Activated CD8-positive, alpha-beta T cell treated with anti-CD3 and anti-CD28 coated beads for 36 hours (primary cell): ENCODE data around the gene EYA4. TPM values are rescaled to one million over a fixed set of nuclear protein-coding genes. Genes with fewer than 3 reads are reported as not detected.

Source experiments
- ATAC-seq: fragments of 200-7000 bp; cut with Tn5 transposase; one replicate; pipeline ENCODE4 v1.10.0; 2021; ENCODE audit warnings: mild to moderate bottlenecking, moderate library complexity
- CTCF ChIA-PET: fragments of 350-600 bp; sonication (Branson Sonifier 250); formaldehyde crosslinking; loops from one replicate; lab custom pipeline; 2021; ENCODE audit warnings: antibody characterized with exemption; lab: Charles Lee
- POLR2A ChIA-PET: fragments of 350-600 bp; sonication (Branson Sonifier 250); formaldehyde crosslinking; loops from one replicate; lab custom pipeline; 2021; ENCODE audit warnings: antibody characterized with exemption; lab: Charles Lee
- DNase-seq: peaks from one replicate; pipeline ENCODE4 v3.0.0-alpha.2; 2020
- H3K27ac Mint-ChIP-seq: one replicate; pipeline ENCODE4 v1.8.0; 2021; ENCODE audit warnings: mild to moderate bottlenecking, mixed read lengths
- H3K27me3 Mint-ChIP-seq: one replicate; pipeline ENCODE4 v1.8.0; 2021; ENCODE audit warnings: mixed read lengths
- H3K36me3 Mint-ChIP-seq: one replicate; pipeline ENCODE4 v1.8.0; 2021; ENCODE audit warnings: low read depth, mixed read lengths
- H3K4me1 Mint-ChIP-seq: one replicate; pipeline ENCODE4 v1.8.0; 2021; ENCODE audit warnings: low read depth, mixed read lengths
- H3K4me3 Mint-ChIP-seq: one replicate; pipeline ENCODE4 v1.8.0; 2021; ENCODE audit warnings: mild to moderate bottlenecking, moderate library complexity, mixed read lengths
- H3K9me3 Mint-ChIP-seq: one replicate; pipeline ENCODE4 v1.8.0; 2021; ENCODE audit warnings: mixed read lengths
- CTCF ChIP-seq: fragments of 200-600 bp; IDR thresholded peaks from one replicate; pipeline ENCODE4 v1.8.0; 2022; ENCODE audit warnings: antibody characterized with exemption, mild to moderate bottlenecking
- intact Hi-C: fragments of 100-400 bp; cut with micrococcal nuclease; formaldehyde crosslinking; loops from one replicate; pipeline ENCODE4 v1.10.0; 2022
- total RNA-seq, 2 experiments: library from RNA; stranded (reverse); gene quantifications; one replicate each; pipeline ENCODE4 v1.2.3, GENCODE V29; 2021

The EYA4 gene
- total RNA-seq, 2 experiments from 2014 or later: not detected

GRCh38 chr6:133411757-133412156 lies 170.6 kb downstream of the EYA4 start:
- intact Hi-C loops: no loop called here
- Mint-ChIP-seq H3K36me3 (no peaks in the 10 kb centered on the region), H3K27me3 (no peaks in the 10 kb centered on the region), H3K4me1 (no peaks in the 10 kb centered on the region), H3K4me3 (no peak overlapping the region), H3K9me3 (no peaks in the 10 kb centered on the region), H3K27ac (no peak overlapping the region)
- CTCF ChIA-PET: no interaction called here
- DNase-seq (no peak), ATAC-seq (no peak)
- TF ChIP-seq CTCF: no peak
- POLR2A ChIA-PET: no interaction called here

- H3K27me3 Mint-ChIP-seq: no peaks in the 10 kb centered on the region
- ChIA-PET POLR2A (no interaction called here), CTCF (no interaction called here)
- no peak for TF ChIP-seq CTCF
- no peaks in the 10 kb centered on the region for H3K9me3 Mint-ChIP-seq
- no peaks in the 10 kb centered on the region for H3K36me3 Mint-ChIP-seq
- intact Hi-C loops: no loop called here
- no peak overlapping the region for H3K27ac Mint-ChIP-seq
- ATAC-seq (no peak), DNase-seq (no peak)
- no peak overlapping the region for H3K4me3 Mint-ChIP-seq
- H3K4me1 Mint-ChIP-seq: no peaks in the 10 kb centered on the region
Measured at GRCh38 chr6:133415262-133415661, 174.1 kb downstream of the EYA4 start.

- Mint-ChIP-seq H3K4me1 (no peaks in the 10 kb centered on the region), H3K27ac (no peak overlapping the region), H3K36me3 (no peaks in the 10 kb centered on the region), H3K4me3 (no peak overlapping the region), H3K27me3 (no peaks in the 10 kb centered on the region), H3K9me3 (no peaks in the 10 kb centered on the region)
- no peak for TF ChIP-seq CTCF
- intact Hi-C loops: no loop called here
- DNase-seq: no peak
- POLR2A ChIA-PET: no interaction called here
- no peak for ATAC-seq
- CTCF ChIA-PET: no interaction called here
Measured at GRCh38 chr6:133418108-133418507, 177.0 kb downstream of the EYA4 start.

- no peak for DNase-seq
- no peaks in the 10 kb centered on the region for H3K9me3 Mint-ChIP-seq
- CTCF ChIA-PET: no interaction called here
- H3K4me3 Mint-ChIP-seq: no peak overlapping the region
- no peak overlapping the region for H3K27ac Mint-ChIP-seq
- POLR2A ChIA-PET: no interaction called here
- no peaks in the 10 kb centered on the region for H3K36me3 Mint-ChIP-seq
- no peak for TF ChIP-seq CTCF
- H3K27me3 Mint-ChIP-seq: no peaks in the 10 kb centered on the region
- no peaks in the 10 kb centered on the region for H3K4me1 Mint-ChIP-seq
- no peak for ATAC-seq
- intact Hi-C loops: no loop called here
Measured at GRCh38 chr6:133423242-133423641, 182.1 kb downstream of the EYA4 start.

- no peaks in the 10 kb centered on the region for H3K36me3 Mint-ChIP-seq
- ATAC-seq: no peak
- no peaks in the 10 kb centered on the region for H3K9me3 Mint-ChIP-seq
- ChIA-PET CTCF (no interaction called here), POLR2A (no interaction called here)
- H3K27ac Mint-ChIP-seq: no peak overlapping the region
- intact Hi-C loops: no loop called here
- H3K4me3 Mint-ChIP-seq: no peak overlapping the region
- H3K27me3 Mint-ChIP-seq: no peaks in the 10 kb centered on the region
- DNase-seq: no peak
- no peaks in the 10 kb centered on the region for H3K4me1 Mint-ChIP-seq
- no peak for TF ChIP-seq CTCF
Measured at GRCh38 chr6:133424359-133424758, 183.2 kb downstream of the EYA4 start.
